Measurements from ENCODE around the gene TFF3. TPM values are rescaled to one million over a fixed set of nuclear protein-coding genes. Genes with fewer than 3 reads are reported as not detected.

Gene TFF3
- total and polyA plus RNA-seq, 2 experiments from 2014 or later: not detected

- Histone ChIP-seq H4K20me1 (ENCODE audit: insufficient read depth) (no peaks in the 10 kb centered on the region), H3F3A (ENCODE audit: insufficient read depth) (no peaks in the 10 kb centered on the region), H3K27ac (no peak overlapping the region), H3K79me2 (ENCODE audit: insufficient read depth) (no peaks in the 10 kb centered on the region), H3K36me3 (ENCODE audit: low read depth) (no peaks in the 10 kb centered on the region), H3K4me1 (ENCODE audit: insufficient read depth) (no peaks in the 10 kb centered on the region), H3K9me3 (ENCODE audit: low read depth) (no peaks in the 10 kb centered on the region), H2AFZ (no peak overlapping the region), H3K9ac (no peak overlapping the region), H3K27me3 (replicated peaks; ENCODE audit: insufficient read depth) (no peaks in the 10 kb centered on the region), H3K4me3 (no peak overlapping the region), H3K4me2 (ENCODE audit: unreplicated experiment) (no peak overlapping the region), H3K9me2 (ENCODE audit: insufficient read depth) (no peaks in the 10 kb centered on the region)
- DNase-seq: no peak
- 59 to 60% methylated on average over 14 of the region's 14 CpGs for WGBS, 2 experiments (ENCODE audit: low coverage in 1 of 2, low lambda C conversion rate in 2 of 2, missing lambda C conversion rate in 2 of 2)
- in situ Hi-C loops (cut with MboI): no loop called here
- no peak for TF ChIP-seq EZH2phosphoT487 (IDR thresholded peaks at IDR 0.05; ENCODE audit: insufficient read depth, low read depth)
- no peak for TF ChIP-seq EZH2 (IDR thresholded peaks at IDR 0.05; ENCODE audit: insufficient read depth, poor library complexity, severe bottlenecking)
These were observed 37.4 kb upstream of the TFF3 start for GRCh38 chr21:42352441-42353095.

- H3K4me2 ChIP-seq (ENCODE audit: unreplicated experiment): no peak overlapping the region
- no peaks in the 10 kb centered on the region for H3K27me3 ChIP-seq (replicated peaks; ENCODE audit: insufficient read depth)
- no peak overlapping the region for H3K4me3 ChIP-seq
- H4K20me1 ChIP-seq (ENCODE audit: insufficient read depth): no peaks in the 10 kb centered on the region
- no peaks in the 10 kb centered on the region for H3K9me3 ChIP-seq (ENCODE audit: low read depth)
- in situ Hi-C loops (cut with MboI): no loop called here
- no peaks in the 10 kb centered on the region for H3K9me2 ChIP-seq (ENCODE audit: insufficient read depth)
- no peak overlapping the region for H2AFZ ChIP-seq
- H3K27ac ChIP-seq: no peak overlapping the region
- WGBS, 2 experiments (ENCODE audit: low coverage in 1 of 2, low lambda C conversion rate in 2 of 2, missing lambda C conversion rate in 2 of 2): 26 to 38% methylated on average over 8 to 11 of the region's 11 CpGs
- DNase-seq: no peak
- no peaks in the 10 kb centered on the region for H3F3A ChIP-seq (ENCODE audit: insufficient read depth)
- no peaks in the 10 kb centered on the region for H3K79me2 ChIP-seq (ENCODE audit: insufficient read depth)
- no peak overlapping the region for H3K9ac ChIP-seq
- no peak for TF ChIP-seq EZH2phosphoT487 (IDR thresholded peaks at IDR 0.05; ENCODE audit: insufficient read depth, low read depth)
- no peak for TF ChIP-seq EZH2 (IDR thresholded peaks at IDR 0.05; ENCODE audit: insufficient read depth, poor library complexity, severe bottlenecking)
- H3K36me3 ChIP-seq (ENCODE audit: low read depth): no peaks in the 10 kb centered on the region
- no peaks in the 10 kb centered on the region for H3K4me1 ChIP-seq (ENCODE audit: insufficient read depth)
These were observed 36.6 kb upstream of the TFF3 start for GRCh38 chr21:42351626-42352440.

- DNase-seq: no peak
- H3F3A ChIP-seq (ENCODE audit: insufficient read depth): no peaks in the 10 kb centered on the region
- H3K27ac ChIP-seq: no peak within 1 kb of the TSS
- no peaks in the 10 kb centered on the region for H3K36me3 ChIP-seq (ENCODE audit: low read depth)
- 45 to 55% methylated on average over 13 of the region's 13 CpGs for WGBS, 2 experiments (ENCODE audit: low coverage in 1 of 2, low lambda C conversion rate in 2 of 2, missing lambda C conversion rate in 2 of 2)
- no peaks in the 10 kb centered on the region for H3K9me2 ChIP-seq (ENCODE audit: insufficient read depth)
- H3K9ac ChIP-seq: no peak within 1 kb of the TSS
- in situ Hi-C loops (cut with MboI): no loop called here
- H3K27me3 ChIP-seq (replicated peaks; ENCODE audit: insufficient read depth): no peaks in the 10 kb centered on the region
- H2AFZ ChIP-seq: no peak within 1 kb of the TSS
- no peak for TF ChIP-seq EZH2phosphoT487 (IDR thresholded peaks at IDR 0.05; ENCODE audit: insufficient read depth, low read depth)
- no peak for TF ChIP-seq EZH2 (IDR thresholded peaks at IDR 0.05; ENCODE audit: insufficient read depth, poor library complexity, severe bottlenecking)
- no peak within 1 kb of the TSS for H3K4me2 ChIP-seq (ENCODE audit: unreplicated experiment)
- no peak within 1 kb of the TSS for H3K4me3 ChIP-seq
- no peaks in the 10 kb centered on the region for H3K4me1 ChIP-seq (ENCODE audit: insufficient read depth)
- no peaks in the 10 kb centered on the region for H4K20me1 ChIP-seq (ENCODE audit: insufficient read depth)
- H3K9me3 ChIP-seq (ENCODE audit: low read depth): no peaks in the 10 kb centered on the region
- no peaks in the 10 kb centered on the region for H3K79me2 ChIP-seq (ENCODE audit: insufficient read depth)
These were observed 35.8 kb upstream of the TFF3 start, which contains the start of gene TFF2 for GRCh38 chr21:42350927-42351426. Gene TFF2, minus strand, starts transcription at chr21:42350994. Its CDS starts 37 bp downstream, at chr21:42350957.

- H3F3A ChIP-seq (ENCODE audit: insufficient read depth): no peaks in the 10 kb centered on the region
- no peak overlapping the region for H2AFZ ChIP-seq
- no peak overlapping the region for H3K4me3 ChIP-seq
- TF ChIP-seq EZH2 (IDR thresholded peaks at IDR 0.05; ENCODE audit: insufficient read depth, poor library complexity, severe bottlenecking): no peak
- TF ChIP-seq EZH2phosphoT487 (IDR thresholded peaks at IDR 0.05; ENCODE audit: insufficient read depth, low read depth): no peak
- no peaks in the 10 kb centered on the region for H3K79me2 ChIP-seq (ENCODE audit: insufficient read depth)
- no peaks in the 10 kb centered on the region for H4K20me1 ChIP-seq (ENCODE audit: insufficient read depth)
- DNase-seq: no peak
- H3K36me3 ChIP-seq (ENCODE audit: low read depth): no peaks in the 10 kb centered on the region
- in situ Hi-C loops (cut with MboI): no loop called here
- no peaks in the 10 kb centered on the region for H3K27me3 ChIP-seq (replicated peaks; ENCODE audit: insufficient read depth)
- H3K9me3 ChIP-seq (ENCODE audit: low read depth): no peaks in the 10 kb centered on the region
- H3K9me2 ChIP-seq (ENCODE audit: insufficient read depth): no peaks in the 10 kb centered on the region
- no peak overlapping the region for H3K4me2 ChIP-seq (ENCODE audit: unreplicated experiment)
- no peak overlapping the region for H3K27ac ChIP-seq
- no peak overlapping the region for H3K9ac ChIP-seq
- WGBS, 2 experiments (ENCODE audit: low coverage in 1 of 2, low lambda C conversion rate in 2 of 2, missing lambda C conversion rate in 2 of 2): 42 to 54% methylated on average over 11 of the region's 11 CpGs
- no peaks in the 10 kb centered on the region for H3K4me1 ChIP-seq (ENCODE audit: insufficient read depth)
These were observed 35.2 kb upstream of the TFF3 start for GRCh38 chr21:42350318-42350910.
